GM11168 (cell line): ENCODE measurements around the gene KIF16B.
"Not testable (repeated sequence)": the region's sequence is repeated elsewhere in the genome, so short reads cannot be mapped to it uniquely, and the experiment has no call there.

ENCODE experiments used
- in situ Hi-C: fragments of 300-500 bp; cut with MboI; formaldehyde crosslinking; loops from one replicate; pipeline ENCODE4 v1.12.0; 2022; ENCODE audit warnings: low sequenced_read_pairs; ENCODE audit not compliant: unreplicated experiment

KIF16B gene

DNA sequence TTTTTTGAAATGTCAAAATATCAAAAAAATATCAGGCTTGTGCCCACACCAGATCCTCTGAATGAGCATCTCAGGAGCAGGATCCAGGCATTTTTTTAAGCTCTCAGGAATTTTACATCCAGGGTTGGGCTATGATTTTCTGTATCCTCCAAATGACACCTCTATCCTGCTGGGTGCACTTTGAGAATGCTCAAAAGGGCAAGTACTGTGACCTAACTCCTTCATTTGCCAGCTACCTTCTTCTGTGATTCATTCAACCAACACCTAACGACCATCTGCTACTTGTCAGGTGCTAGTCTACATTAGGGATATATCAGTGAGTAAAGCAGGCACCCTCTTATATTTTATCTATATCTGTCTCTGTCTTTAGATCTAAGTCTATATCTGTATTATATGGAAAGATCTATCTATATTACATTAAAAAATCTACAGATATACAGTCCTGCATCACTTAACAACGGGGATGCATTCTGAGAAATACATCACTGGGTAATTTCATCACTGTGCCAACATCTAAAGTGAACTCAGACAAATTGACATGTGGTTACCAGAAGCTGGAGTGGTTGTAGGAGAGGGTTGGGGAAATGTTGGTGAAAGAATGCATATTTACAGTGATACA is 131.6 kb downstream of the KIF16B start:
- in situ Hi-C loops: no loop called here

DNA sequence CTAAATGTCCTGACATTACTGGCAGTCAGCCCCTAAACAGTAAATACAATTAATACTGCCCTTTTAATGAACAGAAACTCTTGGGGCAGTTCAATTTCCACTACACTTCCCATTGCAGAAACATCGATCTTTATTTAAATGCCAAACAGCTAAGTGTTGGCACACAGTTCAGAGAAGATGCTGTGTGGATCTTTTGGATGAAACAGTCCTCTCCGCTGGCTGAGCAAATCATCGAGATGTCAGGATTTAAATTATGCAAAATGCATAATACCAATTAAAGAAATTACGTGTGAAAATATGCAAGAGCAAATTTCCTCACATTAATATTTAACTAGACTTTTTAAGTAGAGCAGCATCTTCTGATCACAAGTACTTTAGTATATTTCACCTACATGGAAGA is 132.6 kb downstream of the KIF16B start:
- in situ Hi-C loops: no loop called here

DNA sequence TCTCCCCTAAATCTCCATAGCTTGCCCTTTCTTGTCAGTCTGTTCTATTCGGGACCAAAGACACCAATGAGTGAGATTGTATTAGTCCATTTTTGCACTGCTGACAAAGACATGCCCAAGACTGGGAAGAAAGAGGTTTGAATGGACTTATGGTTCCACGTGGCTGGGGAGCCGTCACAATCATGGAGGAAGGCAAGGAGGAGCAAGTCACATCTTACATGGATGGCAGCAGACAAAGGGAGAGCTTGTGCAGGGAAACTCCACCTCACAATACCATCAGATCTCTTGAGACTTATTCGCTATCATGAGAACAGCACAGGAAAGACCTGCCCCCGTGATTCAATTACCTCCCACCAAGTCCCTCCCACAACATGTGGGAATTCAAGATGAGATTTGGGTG is 133.7 kb downstream of the KIF16B start:
- in situ Hi-C loops: not testable (repeated sequence)

DNA sequence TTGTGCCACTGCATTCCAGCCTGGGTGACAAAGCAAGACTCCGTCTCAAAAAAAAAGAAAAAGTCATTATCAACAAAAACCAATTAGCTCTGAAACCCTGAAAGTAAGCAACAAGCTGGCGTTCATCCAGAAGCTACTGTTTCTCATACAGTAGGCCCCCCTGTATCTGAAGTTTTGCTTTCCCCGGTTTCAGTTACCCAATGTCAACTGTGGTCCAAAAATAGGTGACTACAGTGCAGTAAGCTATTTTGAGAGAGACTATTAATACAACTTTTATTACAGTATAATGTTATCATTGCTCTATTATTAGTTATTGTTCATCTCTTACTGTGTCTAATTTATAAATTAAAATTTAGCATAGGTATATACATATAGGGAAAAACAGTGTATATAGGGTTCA is 135.1 kb downstream of the KIF16B start:
- in situ Hi-C loops: no loop called here

DNA sequence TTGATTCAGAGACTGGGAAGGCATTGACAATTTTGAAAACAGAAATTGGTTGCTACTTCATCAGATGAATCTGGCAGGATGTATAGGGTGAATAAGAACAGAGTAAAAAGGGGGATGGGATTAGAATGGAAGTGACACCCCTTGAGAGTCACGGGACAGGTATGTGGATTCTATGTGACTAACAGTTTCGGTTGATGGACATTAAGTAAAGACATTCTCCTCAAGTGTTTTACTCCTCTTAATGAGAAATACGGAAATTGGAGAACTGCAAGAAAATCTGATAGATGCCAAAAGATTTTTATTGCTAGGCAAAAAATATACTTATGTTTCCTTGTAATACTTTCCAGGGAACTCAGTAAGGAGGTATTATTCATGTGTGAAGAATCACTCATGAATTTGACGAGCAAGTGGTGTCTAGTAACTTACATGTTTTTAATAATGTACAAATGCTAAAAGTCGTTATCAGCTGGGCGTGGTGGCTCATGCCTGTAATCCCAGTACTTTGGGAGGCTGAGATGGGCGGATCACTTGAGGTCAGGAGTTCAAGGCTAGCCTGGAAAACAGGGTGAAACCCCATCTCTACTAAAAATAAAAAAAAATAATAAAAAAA is 135.8 kb downstream of the KIF16B start:
- in situ Hi-C loops: no loop called here

DNA sequence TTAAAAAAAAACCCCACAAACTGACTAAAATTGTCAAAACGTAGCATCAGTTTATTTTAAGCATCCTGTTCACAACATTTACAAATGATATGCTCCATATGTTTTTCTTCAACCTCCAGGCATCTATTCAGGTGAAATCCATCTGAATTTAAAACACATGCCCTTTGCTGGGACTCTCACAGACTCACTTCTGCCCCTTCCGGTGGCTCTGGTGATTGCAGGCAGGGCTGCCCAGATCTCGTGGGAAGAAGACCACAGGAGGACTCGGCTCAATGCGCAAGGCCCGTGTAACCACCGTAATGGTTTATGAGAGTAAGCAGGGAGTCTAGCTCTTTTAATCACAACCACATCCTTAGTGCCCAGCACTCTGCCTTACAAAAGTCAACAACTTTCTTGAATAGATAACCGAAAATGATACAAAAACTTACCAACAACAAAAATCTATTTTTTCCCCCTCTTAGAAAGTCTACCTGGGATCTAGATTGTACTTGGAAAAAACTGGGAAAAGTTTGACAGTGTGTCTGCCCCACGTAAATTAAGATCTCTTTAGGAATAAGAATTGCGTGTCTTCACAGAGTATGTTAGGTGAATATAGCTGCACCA is 139.1 kb downstream of the KIF16B start:
- in situ Hi-C loops: no loop called here

DNA sequence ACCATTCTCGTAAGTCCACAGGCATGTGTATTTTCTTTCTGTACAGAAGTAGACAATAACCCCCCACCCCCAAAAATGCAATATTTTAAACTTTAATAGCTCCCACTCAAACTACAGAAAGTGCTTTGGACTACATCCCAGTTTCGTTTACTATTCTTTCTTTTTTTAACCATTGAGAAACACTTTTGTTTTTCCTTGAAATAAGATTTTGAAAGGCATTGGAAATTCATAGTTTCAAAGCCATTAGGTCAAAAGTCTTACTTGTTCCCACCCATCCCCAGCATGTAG is 140.0 kb downstream of the KIF16B start:
- in situ Hi-C loops: no loop called here

DNA sequence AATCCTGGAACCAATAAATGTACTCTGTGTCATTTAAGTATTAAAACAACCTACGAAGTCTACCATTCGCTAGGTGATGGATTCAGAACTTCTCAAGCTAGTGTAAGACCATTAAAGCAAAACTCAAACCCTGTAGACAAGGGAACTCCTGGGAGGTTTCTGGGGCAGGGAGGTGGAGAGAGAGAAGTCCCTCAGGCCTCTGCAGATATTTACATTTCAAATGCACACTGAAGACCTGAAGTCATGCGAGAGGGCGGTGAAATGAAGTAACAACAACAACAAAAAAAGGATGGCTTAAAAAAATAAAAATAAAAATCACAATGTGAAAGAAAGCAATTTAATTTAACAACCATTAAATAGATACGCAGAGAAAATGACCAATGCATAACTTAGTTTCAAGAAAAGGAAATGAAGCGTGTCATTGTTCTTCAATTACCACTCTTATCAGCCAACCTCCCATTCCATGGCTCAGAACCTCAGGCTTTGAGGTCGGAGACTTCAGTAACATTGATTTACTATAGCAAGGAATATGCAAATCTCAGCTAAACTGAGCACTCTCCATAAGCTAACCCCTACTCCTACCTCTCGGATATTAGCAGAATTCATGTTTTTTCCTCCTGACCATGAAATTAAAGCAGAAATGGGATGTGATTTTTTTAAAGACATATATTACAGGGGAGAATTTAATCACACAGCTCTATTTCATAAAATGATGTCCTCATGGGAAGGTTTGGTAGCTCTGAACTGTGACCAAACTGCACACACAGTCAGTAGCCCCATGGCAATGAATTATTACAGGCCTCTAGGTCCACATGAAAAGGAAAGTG is 140.6 kb downstream of the KIF16B start:
- in situ Hi-C loops: no loop called here

DNA sequence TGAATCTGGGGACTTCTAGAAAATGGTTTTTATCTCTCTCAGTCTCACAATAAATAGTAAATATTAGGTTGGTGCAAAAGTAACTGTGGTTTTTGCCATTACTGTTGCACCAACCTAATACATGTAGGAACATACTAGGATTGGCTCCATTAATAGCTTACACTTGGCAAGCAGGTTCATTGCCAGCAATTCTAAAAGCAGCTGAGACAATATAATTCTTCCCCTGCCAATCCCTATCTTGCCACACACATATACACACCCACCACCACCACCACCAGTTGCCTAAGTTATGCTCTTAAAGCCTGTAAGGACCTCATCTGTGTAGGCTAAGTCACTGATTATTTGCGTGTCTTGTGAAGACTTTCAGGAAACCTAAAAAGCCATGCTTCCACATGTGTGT is 145.1 kb downstream of the KIF16B start:
- in situ Hi-C loops: no loop called here

DNA sequence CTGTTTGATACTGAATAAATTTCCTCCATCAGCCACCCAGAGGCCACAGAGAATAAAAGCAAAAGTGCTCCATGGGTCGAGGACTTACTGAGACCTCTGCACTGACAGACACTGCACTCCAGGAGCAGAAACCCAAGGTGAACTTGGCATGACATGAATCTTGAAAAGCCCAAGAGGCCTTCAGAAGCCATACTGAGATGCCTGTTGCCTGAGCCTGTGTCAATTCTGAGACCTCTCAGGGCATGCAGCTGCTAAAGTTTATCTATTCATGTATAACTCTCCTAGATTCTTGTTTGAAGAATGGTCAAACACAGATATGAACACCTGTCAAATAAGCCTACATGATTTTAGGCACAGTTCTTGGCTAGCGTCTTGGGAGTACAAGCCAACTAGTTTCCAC is 145.7 kb downstream of the KIF16B start:
- in situ Hi-C loops: no loop called here

DNA sequence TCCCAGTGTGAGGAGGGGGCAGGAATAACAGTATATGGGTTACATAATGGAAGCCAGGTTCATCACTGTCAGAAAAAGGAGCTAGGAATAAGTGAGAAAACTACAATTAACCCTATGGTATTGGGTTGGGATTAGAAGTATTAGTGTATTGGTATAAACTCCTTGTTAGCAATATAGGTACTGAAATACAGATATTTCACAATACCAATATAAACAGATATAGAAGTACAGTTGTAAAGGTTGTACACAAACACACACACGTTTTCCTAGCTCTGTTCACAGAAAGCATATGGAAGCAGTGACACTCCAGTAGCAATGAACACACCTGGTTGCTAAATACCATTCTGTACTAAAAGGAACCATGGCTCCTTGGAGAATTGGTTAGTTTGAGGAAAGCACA is 148.5 kb downstream of the KIF16B start:
- in situ Hi-C loops: no loop called here

DNA sequence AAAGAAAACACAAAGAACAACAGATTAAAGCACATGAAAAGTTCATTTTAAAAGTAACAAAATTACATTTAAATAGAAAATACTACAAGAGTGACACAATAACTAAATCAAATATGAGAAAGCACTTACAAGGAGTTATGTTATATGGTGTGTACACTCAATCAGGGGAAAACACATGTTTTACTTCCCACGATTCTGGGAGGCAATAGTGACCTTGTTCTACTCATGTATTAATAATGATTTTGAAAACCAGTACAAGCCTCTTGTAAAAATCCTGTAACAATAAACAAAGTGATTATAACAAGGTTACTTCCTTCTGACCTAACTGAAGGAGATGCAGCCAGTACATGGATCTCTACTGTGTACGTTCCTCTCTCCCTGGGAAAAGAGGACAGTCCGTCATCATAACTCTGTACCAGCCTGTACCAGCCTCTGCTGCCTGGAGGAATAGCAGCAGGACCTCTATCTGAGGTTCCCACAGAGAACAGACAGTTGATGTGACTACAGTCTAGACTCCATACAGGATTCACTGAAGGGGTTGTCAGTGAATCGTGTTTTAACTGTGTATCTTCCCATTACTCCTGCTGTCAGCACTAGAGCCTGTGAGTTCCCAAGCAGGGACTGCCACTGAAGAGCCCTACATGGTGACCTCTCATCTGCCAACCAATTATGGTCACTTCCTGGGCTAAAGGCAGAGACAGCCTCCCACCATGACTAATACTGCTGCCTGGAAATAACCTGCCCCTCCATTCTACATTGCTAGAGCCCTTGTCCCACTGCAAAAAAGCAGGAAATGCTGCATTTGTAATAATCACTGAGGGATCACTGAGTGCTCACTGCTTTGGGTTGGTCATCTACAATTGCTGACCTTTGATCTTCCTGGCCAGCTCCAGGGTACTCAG is 149.7 kb downstream of the KIF16B start:
- in situ Hi-C loops: no loop called here

DNA sequence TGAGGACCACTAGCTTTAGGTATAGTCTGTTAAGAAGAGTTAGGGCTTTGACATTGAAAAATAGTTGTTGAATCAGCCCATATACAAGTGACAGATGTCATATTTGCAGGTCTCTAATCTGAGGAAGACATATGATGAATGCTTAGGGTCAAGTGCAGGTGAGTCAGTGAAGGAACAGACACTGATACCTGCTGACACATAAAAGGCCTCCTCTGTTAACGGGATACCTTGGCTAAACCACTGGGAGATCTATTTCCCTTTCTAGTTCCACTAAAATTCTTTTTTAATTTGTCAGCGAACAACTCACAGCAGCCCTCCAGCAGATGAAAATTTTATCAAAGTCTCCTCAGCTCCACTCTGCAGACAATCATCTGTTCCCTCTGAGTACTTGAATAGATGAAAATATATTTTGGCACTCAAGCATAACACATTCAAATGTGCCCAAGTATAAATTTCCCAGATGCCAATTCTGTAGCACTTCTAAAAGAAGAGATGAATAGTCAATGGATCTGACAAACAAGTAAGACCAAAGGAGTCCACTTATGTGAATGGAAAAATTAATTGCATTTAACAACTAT is 154.0 kb downstream of the KIF16B start:
- in situ Hi-C loops: no loop called here

DNA sequence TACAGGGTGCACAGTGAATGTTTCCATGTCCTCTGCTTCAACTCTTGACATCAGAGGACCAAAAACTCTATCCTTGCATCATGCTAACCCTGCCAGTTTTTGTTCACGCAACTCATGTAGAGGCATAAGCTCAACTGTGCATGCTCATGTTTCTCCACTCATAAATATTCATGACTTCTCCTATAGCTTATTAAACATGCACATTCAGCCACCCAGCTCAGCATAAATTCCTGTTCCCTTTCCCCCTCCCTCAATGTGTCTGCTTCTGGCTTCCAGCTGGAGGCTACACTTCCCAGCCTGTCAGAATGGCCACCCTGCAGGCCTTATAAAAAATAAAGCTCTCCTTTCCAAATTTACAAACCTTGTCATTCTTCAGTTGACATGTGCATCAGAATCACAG is 154.6 kb downstream of the KIF16B start:
- in situ Hi-C loops: no loop called here

DNA sequence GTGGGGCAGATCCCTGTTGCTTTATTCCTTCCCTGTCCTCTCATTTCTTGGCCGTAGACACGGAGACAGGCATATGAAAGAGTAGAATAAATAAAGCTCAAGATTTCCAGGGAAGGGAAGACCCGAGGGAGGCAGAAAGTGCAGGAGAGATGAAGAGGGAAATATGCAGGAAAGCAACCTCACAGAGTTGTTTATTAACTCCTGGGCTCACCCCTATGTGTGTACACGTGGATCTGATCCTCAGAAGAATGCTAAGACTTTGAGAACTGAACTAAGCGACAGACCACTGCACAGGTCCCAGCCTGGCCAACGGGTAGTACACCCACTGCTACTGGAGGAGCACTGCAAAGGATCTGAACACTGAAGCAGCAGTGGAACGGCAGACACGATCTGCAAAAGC is 156.2 kb downstream of the KIF16B start:
- in situ Hi-C loops: no loop called here

DNA sequence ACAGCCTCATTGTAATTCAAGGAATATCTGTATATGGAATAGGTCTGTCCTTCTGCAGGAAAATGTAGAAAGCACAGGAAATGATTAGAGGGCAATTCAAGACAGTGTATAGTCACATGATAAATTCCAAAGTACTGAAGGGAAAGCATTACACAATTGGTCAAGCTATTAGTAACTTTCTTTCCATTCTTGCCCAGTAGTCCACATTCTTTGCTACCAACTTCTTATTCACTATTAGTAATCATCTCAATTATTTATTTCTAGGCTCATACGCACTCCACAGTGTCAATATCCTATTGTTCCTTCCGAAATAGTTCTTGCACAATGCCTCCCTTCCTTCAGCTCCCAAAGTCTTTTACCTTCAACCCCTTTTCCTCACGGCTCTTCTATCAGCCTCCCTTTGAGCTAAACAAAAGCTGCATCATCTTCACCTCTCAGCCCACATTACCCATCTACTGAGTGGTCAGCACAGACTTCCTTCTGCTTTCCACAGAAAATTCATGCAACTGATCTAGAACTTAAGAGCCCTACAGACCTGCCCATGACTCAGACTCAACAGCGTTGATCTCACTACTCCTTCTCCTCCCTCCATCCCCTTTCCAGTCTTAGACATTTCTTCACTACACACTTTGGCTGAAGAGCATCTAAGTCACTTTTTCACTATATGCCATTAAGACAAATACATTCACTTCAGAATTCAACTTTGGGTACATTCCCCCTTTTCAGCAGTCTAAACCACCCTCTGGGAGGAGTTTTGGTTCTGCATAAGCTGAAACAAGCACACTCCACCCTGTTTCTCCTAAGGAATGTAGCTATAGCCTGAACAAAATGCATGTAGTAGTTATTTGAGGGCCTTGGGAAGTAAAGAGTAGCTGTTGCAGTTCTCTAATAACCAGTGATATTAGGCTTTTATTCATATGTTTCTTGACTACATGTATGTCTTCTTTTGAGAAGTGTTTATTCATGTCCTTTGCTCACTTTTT is 157.9 kb downstream of the KIF16B start:
- in situ Hi-C loops: no loop called here

DNA sequence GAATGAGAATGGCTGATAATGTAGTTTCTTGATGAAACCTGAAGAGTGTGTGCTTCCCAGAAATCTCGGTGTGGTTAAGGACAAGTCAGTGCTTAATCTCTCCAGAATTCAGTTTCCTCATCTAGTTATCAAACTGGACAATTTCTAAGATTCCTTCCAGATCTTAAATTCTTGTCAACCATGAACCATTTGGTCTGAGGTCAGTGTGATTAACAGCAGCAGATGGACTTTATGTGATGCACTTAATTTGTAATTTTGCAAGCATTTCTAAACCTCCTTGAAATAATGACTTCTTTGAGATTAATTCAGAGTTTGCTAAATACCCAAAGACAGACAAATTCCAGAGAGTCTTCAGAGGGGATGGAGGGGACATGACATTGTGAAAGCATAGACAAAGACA is 160.3 kb downstream of the KIF16B start:
- in situ Hi-C loops: no loop called here

DNA sequence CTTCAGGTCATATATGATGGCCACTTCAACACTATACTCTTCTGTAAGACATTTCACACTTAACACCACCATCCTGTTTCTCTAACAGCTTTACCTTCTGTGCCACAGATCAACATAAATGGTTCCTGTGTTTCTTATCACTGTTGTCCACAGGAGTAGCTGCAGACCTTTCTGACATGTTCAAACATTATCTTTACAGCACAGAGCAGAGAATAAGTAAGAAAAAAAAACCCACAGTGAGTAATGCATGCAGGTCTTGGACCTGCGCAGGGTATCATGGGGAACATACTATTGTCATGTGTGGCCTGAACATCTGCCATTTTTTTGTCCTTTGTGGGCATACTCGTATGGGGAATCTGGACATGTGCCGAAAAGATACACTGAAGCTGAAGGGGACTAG is 161.9 kb downstream of the KIF16B start:
- in situ Hi-C loops: no loop called here

DNA sequence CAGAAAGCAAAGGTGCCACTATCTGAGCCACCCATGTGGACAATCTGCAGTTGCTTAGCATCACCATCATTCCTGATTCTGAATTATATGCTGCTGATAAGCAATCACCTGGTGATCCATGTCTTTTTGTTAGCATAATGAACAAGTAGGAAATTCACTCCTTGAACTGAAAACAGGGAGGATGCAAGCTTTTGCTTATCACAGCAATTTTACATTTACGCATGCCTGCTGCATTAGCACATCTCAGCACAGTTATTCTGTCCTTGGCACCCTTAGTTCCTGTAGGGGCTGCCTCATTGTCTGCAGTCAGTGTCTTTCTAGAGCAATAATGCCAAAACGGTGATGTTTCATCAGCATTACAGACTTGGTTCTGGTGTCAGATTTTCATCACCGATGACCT is 162.6 kb downstream of the KIF16B start:
- in situ Hi-C loops: no loop called here
